OCI-LY3 (cell line): ENCODE data around the gene STIM2.

Experiments used
- CTCF ChIP-seq: fragments of 200-600, 300-600 bp; sonication (generic); IDR thresholded peaks from 2 replicates; pipeline ENCODE4 v1.5.1; 2014; ENCODE audit warnings: antibody characterized with exemption, low read length, low read depth
- EZH2phosphoT487 ChIP-seq: fragments of 200-600 bp; shearing (Covaris generic); IDR thresholded peaks from 2 replicates; pipeline ENCODE4 v1.6.1; 2018; ENCODE audit warnings: antibody characterized with exemption, mixed run types, low read depth

- TF ChIP-seq CTCF, result no peak
- no peak for TF ChIP-seq EZH2phosphoT487
Observed at GRCh38 chr4:26878794-26879391, 18.3 kb downstream of the STIM2 start.
